ENCODE measurements around the gene ADAM22. TPM values are rescaled to one million over a fixed set of nuclear protein-coding genes. Genes with fewer than 3 reads are reported as not detected.

Gene ADAM22, protein sequence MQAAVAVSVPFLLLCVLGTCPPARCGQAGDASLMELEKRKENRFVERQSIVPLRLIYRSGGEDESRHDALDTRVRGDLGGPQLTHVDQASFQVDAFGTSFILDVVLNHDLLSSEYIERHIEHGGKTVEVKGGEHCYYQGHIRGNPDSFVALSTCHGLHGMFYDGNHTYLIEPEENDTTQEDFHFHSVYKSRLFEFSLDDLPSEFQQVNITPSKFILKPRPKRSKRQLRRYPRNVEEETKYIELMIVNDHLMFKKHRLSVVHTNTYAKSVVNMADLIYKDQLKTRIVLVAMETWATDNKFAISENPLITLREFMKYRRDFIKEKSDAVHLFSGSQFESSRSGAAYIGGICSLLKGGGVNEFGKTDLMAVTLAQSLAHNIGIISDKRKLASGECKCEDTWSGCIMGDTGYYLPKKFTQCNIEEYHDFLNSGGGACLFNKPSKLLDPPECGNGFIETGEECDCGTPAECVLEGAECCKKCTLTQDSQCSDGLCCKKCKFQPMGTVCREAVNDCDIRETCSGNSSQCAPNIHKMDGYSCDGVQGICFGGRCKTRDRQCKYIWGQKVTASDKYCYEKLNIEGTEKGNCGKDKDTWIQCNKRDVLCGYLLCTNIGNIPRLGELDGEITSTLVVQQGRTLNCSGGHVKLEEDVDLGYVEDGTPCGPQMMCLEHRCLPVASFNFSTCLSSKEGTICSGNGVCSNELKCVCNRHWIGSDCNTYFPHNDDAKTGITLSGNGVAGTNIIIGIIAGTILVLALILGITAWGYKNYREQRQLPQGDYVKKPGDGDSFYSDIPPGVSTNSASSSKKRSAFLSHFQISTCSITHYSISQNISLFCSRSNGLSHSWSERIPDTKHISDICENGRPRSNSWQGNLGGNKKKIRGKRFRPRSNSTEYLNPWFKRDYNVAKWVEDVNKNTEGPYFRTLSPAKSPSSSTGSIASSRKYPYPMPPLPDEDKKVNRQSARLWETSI
- total RNA-seq (2021), result 13.0 and 14.0 TPM in 2 replicates
- percentile 58 among the genes with signal in this experiment for Bru-seq, nascent RNA
- percentile 57 among the genes with signal in this experiment for BruChase-seq, experiment 1, labeled RNA remaining after a 2-hour chase
- percentile 40 among the genes with signal in this experiment for BruChase-seq, experiment 2, labeled RNA remaining after a 6-hour chase
- long read RNA-seq, partial matches to known transcripts, result 2 of 2 reads
- long read RNA-seq, other reads (novel, unspliced or antisense), result 0 of 2 reads

- no TSS peak for BruUV-seq (replicated peaks)
Observed at GRCh38 chr7:87933953-87934698, at the start of gene ADAM22. Gene ADAM22 (plus strand): TSS chr7:87934251. CDS start chr7:87934466, 215 bp downstream.

DNA sequence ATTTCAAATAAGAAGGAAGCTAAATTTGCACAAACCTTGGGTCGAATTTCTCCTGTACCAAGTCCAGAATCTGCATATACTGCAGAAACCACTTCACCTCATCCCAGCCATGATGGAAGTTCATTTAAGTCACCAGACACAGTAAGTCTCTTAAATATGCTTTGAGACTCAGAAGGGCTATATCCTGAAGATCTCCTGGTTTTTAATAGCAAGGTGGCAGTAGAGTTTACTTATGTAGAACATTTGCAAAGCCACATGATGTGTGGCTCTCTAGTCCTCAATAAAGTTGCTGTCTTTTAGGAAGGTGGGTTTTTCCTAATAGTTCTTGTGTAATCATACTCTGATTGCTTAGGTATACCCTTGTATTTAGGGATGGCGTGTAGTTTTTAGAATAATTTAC lies 49.0 kb upstream of the ADAM22 start:
- H3F3A ChIP-seq (ENCODE audit: insufficient read depth, low read depth), result 0 out of 2 replicates have a peak, but pooled peaks cover 4% of the 10 kb centered on the region
- H2AFZ ChIP-seq, result no peak overlapping the region
- no peak for TF ChIP-seq EZH2 (IDR thresholded peaks at IDR 0.05; ENCODE audit: low read depth)
- no peak for TF ChIP-seq CTCF (conservative IDR thresholded peaks at IDR 0.05)
- H4K20me1 ChIP-seq (ENCODE audit: insufficient read depth), result no peaks in the 10 kb centered on the region
- H3K27me3 ChIP-seq (ENCODE audit: insufficient read depth, low read depth), result no peaks in the 10 kb centered on the region
- H3K4me2 ChIP-seq, result no peak overlapping the region
- BruUV-seq (replicated peaks), result no TSS peak
- DNase-seq, result no peak
- H3K36me3 ChIP-seq (ENCODE audit: low read depth), result peaks cover 37% of the 10 kb centered on the region
- no peaks in the 10 kb centered on the region for H3K9me3 ChIP-seq (ENCODE audit: insufficient read depth, low read depth)
- peaks cover 48% of the 10 kb centered on the region for H3K79me2 ChIP-seq (ENCODE audit: low read depth)
- no peaks in the 10 kb centered on the region for H3K4me1 ChIP-seq (replicated peaks; ENCODE audit: insufficient read depth)
- no peaks in the 10 kb centered on the region for H3K9me2 ChIP-seq (ENCODE audit: insufficient read depth)
- CTCF ChIA-PET, result no interaction called here
- intact Hi-C loops (cut with micrococcal nuclease; ENCODE audit: unreplicated experiment), result loop anchor here (2.0 to 5.0 kb wide), 2 partner anchors 468 to 572 kb away; no protein-coding TSS in a partner anchor
- POLR2A ChIA-PET (ENCODE audit: unreplicated experiment), result no interaction called here
- no peak overlapping the region for H3K4me3 ChIP-seq
- no peak overlapping the region for H3K27ac ChIP-seq

More at GRCh38 chr7:87933953-87934698, at the start of gene ADAM22:
- Histone ChIP-seq H3K79me2 (ENCODE audit: low read depth) (no peaks in the 10 kb centered on the region), H2AFZ (peak within 1 kb of the TSS; percentile 88), H3K9me2 (ENCODE audit: insufficient read depth) (no peaks in the 10 kb centered on the region; the same call in 1 of the 2 replicates), H4K20me1 (ENCODE audit: insufficient read depth) (no peaks in the 10 kb centered on the region), H3K4me3 (peak within 1 kb of the TSS; percentile 77), H3K4me2 (peak within 1 kb of the TSS; percentile 94), H3F3A (ENCODE audit: insufficient read depth, low read depth) (no peaks in the 10 kb centered on the region), H3K27ac (no peak within 1 kb of the TSS), H3K9me3 (ENCODE audit: insufficient read depth, low read depth) (no peaks in the 10 kb centered on the region), H3K36me3 (ENCODE audit: low read depth) (no peaks in the 10 kb centered on the region), H3K27me3 (ENCODE audit: insufficient read depth, low read depth) (no peaks in the 10 kb centered on the region), H3K4me1 (replicated peaks; ENCODE audit: insufficient read depth) (no peaks in the 10 kb centered on the region)
- DNase-seq, result peak; percentile 72 to 91
- ChIA-PET CTCF (interaction anchor here (0.6 kb wide), 1 partner anchor 290 kb away, joined by 3 read pairs; no protein-coding TSS in a partner anchor), POLR2A (ENCODE audit: unreplicated experiment) (interaction anchor here (0.5 to 0.9 kb wide), 5 partner anchors 10 to 357 kb away, joined by 3 to 8 read pairs (median 6); no protein-coding TSS in a partner anchor)
- intact Hi-C loops (cut with micrococcal nuclease; ENCODE audit: unreplicated experiment), result loop anchor here (10.0 kb wide), 1 partner anchor 281 kb away; no protein-coding TSS in a partner anchor
- TF ChIP-seq EZH2 (IDR thresholded peaks at IDR 0.05; ENCODE audit: low read depth) (no peak), CTCF (conservative IDR thresholded peaks at IDR 0.05) (no peak)
